LNCAP (cell line): ENCODE measurements around the gene ZNF324.

Experiments used
- CTCF ChIP-seq: fragments of 450-650 bp; IDR thresholded peaks from 2 replicates; pipeline ENCODE4 v1.5.1; 2017; ENCODE audit warnings: mild to moderate bottlenecking

The ZNF324 gene

GRCh38 chr19:58491393-58491792 is 24.5 kb downstream of the ZNF324 start:
- TF ChIP-seq CTCF, result no peak

- no peak for TF ChIP-seq CTCF
Measured at GRCh38 chr19:58492265-58492664, 25.4 kb downstream of the ZNF324 start.

GRCh38 chr19:58497634-58498170 is 30.8 kb downstream of the ZNF324 start:
- TF ChIP-seq CTCF, result no peak

- TF ChIP-seq CTCF, result no peak
Measured at GRCh38 chr19:58498316-58499020, 31.6 kb downstream of the ZNF324 start.

- TF ChIP-seq CTCF, result no peak
Measured at GRCh38 chr19:58499021-58499927, 32.4 kb downstream of the ZNF324 start.

- no peak for TF ChIP-seq CTCF
Measured at GRCh38 chr19:58500242-58500641, 33.4 kb downstream of the ZNF324 start.

- TF ChIP-seq CTCF, result no peak
Measured at GRCh38 chr19:58509731-58510083, 42.8 kb downstream of the ZNF324 start.
